Epithelial cell of prostate (primary cell): ENCODE measurements around the gene SPATA2L.

Source experiments
- DNase-seq: peaks from one replicate; pipeline ENCODE4 v3.0.0-alpha.2; 2011; ENCODE audit warnings: low read depth, low spot score
- H3K27ac ChIP-seq: fragments of 450-650 bp; 2 replicates; pipeline ENCODE4 v1.5.1; 2017; ENCODE audit warnings: mild to moderate bottlenecking

SPATA2L gene, protein sequence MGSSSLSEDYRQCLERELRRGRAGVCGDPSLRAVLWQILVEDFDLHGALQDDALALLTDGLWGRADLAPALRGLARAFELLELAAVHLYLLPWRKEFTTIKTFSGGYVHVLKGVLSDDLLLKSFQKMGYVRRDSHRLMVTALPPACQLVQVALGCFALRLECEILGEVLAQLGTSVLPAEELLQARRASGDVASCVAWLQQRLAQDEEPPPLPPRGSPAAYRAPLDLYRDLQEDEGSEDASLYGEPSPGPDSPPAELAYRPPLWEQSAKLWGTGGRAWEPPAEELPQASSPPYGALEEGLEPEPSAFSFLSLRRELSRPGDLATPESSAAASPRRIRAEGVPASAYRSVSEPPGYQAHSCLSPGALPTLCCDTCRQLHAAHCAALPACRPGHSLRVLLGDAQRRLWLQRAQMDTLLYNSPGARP

DNA sequence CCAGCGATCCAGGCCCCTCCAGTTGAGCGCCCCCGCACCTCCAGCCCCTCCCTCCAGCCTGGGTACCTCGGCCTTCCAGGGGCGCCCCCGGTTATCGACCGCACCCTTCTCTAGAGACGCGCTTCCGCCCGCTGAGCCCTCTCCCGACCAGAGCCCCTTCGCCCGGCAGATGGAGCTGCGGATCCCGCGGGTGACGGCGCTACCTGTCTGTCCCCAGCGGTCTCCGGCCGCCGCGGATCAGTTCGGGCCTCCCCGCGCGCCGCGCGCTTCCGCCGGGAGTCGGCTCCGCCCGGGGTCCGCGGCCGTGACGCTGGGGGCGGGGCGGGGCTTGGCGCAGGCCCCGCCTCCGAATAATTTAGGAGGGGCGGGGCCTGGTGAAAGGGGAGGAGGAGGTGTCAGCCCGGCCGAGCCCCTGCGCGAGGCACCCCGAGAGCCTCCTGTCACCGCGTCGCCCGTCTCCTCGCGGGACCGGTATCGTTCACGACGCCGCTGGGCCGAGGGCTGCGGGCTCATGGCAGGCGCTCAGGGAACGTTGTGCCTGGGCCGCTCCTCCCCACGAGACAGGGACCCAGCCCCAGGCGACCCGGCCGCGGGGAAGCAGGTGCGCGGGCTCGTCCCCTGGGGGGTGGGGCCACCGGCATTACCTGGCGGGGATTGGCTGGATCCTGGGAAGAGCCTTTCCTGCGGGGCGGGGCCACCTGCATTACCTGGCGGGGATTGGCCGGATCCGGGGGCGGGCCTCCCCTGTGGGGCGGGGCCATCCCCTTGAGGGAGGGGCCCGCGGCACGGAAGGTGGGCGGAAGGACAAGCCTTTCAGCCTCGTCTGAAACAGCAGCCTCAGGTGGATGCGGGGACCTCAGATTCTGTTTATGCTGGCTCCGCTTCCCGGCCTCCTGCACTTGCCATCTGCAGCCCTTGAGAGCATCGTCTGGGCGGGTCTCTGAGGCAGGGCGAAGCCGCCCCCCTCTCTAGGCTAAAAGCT, at the start of gene SPATA2L:
Gene SPATA2L, minus strand, starts transcription at position 281 of the 982 bp plus-strand sequence. CDS start 473 bp downstream, outside the sequence.
- peak within 1 kb of the TSS; percentile 74 for H3K27ac ChIP-seq
- DNase-seq, result peak; percentile 72

DNA sequence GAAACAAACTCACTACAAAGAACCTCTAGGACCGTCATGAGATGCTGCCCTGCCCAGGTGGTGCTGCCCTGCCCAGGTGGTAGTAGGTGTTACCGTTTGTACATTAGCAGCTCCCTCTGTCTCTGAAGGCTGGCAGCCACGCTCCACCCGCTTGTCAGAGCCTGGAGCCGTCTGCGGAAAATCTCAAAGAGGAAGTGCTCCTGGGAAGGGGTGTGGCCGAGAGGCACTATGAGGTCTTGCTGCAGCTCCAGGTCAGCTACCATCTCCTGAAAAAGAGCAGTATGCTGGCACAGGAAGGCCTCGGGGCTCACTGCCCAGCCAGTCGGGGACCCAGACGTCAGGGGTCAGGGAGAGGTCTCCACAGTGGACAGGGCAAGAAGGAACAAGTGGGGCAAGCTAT, 48.1 kb upstream of the SPATA2L start:
- H3K27ac ChIP-seq, result no peak overlapping the region
- no peak for DNase-seq

DNA sequence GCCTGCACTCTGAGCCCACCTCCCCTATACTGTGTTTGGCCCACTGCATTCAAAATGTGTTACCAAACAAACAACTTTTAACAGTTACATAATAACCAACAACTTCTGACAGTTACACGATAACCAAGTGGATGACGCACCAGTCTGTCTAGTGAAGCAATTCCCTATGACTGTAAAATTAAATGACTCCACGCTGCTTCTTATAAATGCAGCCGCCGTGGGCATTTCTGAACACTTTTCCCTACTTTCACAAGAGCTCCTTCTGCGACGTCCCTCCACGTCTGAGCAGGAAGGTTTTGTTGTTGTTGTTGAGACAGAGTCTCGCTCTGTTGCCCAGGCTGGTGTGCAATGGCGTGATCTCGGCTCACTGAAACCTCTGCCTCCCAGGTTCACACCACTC, 47.4 kb upstream of the SPATA2L start:
- no peak for DNase-seq
- H3K27ac ChIP-seq, result no peak overlapping the region

DNA sequence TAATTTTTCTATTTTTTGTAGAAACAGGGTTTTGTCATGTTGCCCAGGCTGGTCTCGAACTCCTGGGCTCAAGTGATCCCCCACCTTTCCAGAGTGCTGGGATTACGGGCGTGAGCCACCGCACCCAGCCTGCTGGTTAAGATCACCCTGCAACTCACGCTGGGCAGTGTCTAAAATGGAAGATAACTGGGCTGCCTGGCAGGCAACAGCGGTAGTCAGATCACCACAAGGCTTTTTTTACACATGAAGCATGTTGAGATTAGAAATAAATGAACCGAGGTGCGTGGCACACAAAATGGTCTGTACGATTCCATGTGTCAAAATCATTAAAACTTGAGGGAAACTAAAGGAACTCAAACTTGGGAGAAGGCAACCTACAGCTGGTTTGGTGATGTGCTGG, 46.6 kb upstream of the SPATA2L start:
- DNase-seq, result no peak

DNA sequence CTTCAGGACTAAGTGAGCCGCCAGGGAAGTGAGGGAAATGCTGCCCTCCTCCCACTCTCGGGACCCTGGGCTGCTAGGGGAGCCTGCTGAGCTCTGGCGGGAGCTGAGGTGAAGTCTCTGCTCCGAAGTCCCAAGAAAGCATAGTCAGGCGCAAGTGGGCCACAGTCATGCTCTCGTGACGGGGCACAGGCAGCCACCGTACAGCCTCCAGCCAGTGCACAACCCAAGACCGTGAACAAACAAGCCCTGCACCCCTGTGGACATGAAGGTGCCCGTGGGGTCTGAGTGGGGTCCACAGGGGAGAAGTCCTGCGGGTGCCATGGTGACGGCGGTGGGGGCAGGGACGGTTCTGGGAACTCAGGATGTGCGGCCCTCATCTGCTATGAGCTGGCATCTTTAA, 44.5 kb upstream of the SPATA2L start:
- H3K27ac ChIP-seq, result no peak overlapping the region
- DNase-seq, result no peak

More for the DNA sequence above, 46.6 kb upstream of the SPATA2L start:
- H3K27ac ChIP-seq, result no peak overlapping the region

DNA sequence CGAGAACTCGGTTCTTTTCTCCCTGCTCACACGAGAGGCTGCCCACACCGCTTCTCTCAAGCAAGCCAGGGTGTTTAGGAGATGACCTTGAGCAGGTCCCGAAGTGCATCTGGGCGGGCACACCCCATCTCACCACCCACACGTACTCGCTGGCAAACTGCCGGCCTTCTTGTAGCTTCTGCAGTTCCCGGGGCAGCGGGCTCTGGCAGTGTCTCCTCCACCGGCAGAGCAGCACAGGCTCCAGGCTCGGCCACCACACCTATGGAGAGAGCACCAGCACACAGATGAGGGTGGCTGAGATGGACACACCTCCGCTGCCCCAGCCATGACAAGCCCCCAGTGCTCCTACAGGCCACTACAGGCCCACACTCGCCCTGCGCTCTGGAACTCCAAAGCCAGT, 43.3 kb upstream of the SPATA2L start:
- no peak overlapping the region for H3K27ac ChIP-seq
- no peak for DNase-seq

DNA sequence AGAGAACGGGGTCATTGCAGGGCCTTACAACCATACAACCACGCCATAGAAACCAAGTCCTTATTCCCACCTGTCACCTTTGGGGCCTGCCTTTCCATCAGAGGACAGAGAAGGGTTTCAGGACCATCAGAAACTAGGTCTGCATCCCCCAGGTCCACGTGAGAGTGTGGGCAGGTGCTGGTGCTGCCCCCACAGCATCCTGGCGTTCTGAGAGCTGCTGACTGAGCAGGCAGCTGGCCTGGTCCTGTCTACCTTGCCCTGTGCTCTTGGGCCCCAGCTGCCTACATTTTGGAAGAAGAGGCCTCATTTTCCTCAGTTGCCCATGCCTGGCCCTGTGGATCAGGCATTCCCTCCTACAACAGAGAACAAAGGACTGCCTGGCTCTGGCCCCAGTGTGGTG, 41.4 kb upstream of the SPATA2L start:
- H3K27ac ChIP-seq, result no peak overlapping the region
- DNase-seq, result no peak

DNA sequence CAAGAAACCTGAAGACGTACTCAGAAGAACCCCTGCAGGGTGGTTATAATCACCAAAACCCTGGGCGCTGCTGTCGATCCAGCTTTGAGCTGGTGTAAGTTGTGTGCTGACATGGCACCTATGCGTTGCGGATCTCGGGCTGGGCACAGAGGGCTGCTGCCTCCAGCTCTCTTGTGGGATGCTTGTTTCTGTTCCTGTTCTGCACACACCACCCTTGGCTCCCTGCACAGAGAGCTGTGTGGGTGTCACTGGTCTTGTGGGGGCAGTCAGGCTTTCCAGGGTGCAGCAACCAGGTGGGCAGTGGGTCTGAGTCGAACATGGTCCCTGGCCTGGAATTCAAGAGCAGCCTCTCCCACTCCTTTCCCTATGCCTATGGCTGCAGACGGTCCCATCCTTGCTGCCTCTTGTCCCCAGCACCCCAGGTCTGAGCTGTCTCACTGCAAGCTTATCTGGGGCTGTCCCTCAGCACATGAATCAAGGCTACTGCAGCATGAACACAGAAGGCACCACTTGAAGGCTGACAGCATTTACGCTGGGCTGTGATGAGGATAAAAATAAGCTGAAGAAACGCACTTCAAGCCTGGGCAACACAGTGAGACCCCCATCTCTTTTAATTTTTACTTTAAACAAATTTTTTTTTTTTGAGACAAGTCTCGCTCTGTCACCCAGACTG, 40.0 kb upstream of the SPATA2L start:
- H3K27ac ChIP-seq, result no peak overlapping the region
- DNase-seq, result no peak

DNA sequence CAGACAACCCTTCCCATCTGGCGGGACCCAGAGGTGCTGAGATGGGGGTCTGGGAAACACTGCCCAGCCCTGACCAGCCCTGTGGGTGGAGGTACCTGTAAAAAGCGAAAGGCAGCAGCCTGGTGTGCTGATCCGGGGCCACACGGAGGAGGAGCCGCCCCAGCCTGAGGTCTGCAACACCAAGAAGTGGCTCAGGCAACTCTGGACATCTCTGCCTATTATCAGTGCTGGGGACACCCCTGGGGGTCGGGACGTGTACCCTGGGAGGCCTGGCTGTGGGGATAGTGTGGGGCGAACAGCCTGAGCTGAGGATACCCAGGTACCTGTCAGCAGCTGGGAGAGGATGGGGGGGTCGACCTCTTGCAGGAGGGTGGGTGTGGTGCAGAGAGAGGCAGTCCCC, 37.9 kb upstream of the SPATA2L start:
- no peak overlapping the region for H3K27ac ChIP-seq
- DNase-seq, result no peak

DNA sequence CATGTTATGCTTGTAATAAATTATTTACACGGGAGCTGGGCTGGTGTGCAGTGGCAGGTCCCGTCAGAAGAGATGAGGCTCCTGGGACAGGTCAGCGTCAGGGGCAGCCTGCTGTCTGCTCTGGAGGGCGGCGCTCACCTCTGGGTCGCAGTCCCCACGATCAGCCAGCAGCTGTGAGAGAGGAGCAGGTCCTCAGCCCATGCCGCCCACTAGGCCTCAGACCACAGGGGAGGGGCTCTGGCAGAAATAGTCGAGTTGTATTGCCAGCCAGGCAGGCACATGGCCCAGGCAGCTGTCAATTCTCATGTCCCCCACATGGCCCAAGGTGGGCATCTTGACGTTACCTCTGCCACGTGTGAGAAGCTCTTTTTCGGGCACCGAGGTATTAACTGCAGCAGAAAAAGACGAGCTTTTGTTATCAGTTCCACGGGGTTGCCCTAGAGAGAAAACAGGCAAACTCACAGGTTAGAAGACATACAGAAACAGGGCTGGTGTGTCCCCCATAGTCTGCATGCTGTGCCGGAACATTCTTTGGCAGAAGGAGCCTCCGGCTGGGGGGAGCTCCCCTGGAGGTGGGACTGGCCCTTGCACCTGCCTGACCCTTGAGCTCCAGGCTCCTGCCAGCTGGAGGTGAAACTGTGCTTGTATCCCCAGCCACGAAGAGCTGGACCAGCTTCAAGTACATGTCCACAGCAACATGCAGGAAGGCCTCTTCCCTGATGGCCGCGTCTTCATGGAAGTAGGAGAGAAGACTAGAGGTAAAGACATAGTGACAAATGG, 37.2 kb upstream of the SPATA2L start:
- no peak for DNase-seq
- H3K27ac ChIP-seq, result no peak overlapping the region

DNA sequence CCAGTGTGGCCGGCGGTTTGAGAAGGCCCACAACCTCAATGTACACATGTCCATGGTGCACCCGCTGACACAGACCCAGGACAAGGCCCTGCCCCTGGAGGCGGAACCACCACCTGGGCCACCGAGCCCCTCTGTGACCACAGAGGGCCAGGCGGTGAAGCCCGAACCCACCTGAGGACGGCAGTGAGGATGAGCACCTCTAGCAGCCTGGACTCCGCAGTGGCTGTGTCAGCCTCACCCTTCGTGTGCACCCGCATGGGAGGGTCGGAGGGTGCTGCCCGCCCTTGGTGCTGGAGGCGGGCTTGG, 36.5 kb upstream of the SPATA2L start:
- no peak for DNase-seq
- H3K27ac ChIP-seq, result no peak overlapping the region

DNA sequence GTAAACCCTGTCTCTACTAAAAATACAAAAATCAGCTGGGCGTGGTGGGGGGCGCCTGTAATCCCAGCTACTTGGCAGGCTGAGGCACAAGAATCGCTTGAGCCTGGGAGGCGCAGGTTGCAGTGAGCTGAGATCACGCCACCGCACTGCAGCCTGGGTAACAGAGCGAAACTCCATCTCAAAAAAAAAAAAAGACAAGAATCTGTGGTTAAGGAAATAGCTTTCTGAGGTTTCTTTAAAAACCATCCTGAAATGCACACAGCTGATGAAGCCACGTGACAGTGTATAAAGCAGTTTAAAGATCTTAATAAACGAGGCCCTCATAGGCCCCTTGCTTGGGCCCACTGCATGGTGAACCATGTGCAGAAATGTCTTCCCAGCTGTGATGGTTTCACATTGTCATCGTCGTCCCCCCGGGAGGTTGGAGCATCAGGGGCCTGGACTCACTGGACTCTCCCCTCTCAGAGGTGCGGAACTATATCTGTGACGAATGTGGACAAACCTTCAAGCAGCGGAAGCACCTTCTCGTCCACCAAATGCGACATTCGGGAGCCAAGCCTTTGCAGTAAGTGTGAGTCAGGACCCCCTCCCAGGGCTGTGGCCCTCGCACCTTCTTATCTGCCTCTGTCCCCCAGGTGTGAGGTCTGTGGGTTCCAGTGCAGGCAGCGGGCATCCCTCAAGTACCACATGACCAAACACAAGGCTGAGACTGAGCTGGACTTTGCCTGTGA, 36.0 kb upstream of the SPATA2L start:
- no peak for DNase-seq
- no peak overlapping the region for H3K27ac ChIP-seq

DNA sequence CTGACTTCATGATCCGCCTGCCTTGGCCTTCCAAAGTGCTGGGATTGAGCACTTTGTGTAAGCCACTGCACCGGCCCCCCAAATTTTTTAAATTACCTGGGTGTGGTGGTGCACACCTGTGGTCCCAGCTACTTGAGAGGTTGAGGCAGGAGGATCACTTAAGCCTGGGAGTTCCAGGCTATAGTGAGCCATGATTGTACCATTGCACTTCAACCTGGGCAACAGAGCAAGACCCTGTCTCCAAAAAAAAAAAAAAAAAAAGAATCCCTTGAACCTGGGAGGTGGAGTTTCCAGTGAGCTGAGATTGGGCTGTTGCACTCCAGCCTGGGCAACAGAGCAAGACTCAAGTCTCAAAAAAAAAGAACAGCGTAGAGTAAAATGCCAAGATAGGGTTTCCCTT, 35.0 kb upstream of the SPATA2L start:
- no peak overlapping the region for H3K27ac ChIP-seq

DNA sequence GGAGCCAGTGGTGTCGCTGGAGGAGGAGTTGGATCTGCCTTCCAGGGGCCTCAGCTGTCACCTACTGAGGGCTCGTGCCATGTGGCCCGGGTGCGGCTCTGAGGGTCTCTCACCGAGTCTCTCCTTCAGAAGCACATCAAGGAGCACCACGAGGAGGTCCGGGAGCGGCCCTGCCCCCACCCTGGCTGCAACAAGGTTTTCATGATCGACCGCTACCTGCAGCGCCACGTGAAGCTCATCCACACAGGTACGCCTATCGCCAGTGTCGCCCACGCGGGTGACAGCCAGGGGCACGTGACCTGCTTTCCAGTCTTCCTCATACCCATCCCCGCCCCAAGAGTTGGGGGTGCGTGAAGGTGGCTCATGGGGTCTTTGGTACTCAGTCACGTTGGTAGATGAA, 32.3 kb upstream of the SPATA2L start:
- DNase-seq, result no peak
- H3K27ac ChIP-seq, result no peak overlapping the region

More for the DNA sequence above, 35.0 kb upstream of the SPATA2L start:
- no peak for DNase-seq

DNA sequence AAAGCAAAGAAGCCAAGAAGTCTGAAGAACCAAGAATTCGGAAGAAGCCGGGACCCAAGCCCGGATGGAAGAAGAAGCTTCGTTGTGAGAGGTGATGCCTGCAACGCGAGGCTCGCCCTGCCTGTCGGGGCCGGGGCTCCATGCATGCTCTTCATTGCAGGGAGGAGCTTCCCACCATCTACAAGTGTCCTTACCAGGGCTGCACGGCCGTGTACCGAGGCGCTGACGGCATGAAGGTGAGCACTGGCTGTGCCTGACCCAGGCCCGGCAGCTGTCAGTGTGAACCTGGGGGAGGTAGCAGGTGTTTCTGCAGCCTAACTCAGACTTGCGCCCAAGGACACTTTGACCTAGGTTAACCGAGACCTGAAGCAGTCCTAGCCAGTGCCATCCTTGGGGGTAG, 31.8 kb upstream of the SPATA2L start:
- no peak overlapping the region for H3K27ac ChIP-seq

DNA sequence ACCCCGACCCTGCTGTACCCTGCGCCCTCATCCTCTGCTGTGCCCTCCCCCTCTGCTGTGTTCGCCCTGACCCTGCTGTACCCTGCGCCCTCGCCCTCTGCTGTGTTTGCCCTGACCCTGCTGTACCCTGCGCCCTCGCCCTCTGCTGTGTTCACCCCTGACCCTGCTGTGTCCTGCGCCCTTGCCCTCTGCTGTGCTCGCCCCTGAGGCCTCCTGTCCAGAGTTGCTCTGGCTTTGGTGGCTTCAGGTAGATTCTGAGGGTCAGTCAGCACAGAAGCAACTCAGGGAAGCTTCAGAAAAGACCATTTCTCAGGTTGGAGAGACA, 31.4 kb upstream of the SPATA2L start:
- no peak overlapping the region for H3K27ac ChIP-seq
- no peak for DNase-seq

More for the DNA sequence above, 31.8 kb upstream of the SPATA2L start:
- no peak for DNase-seq

DNA sequence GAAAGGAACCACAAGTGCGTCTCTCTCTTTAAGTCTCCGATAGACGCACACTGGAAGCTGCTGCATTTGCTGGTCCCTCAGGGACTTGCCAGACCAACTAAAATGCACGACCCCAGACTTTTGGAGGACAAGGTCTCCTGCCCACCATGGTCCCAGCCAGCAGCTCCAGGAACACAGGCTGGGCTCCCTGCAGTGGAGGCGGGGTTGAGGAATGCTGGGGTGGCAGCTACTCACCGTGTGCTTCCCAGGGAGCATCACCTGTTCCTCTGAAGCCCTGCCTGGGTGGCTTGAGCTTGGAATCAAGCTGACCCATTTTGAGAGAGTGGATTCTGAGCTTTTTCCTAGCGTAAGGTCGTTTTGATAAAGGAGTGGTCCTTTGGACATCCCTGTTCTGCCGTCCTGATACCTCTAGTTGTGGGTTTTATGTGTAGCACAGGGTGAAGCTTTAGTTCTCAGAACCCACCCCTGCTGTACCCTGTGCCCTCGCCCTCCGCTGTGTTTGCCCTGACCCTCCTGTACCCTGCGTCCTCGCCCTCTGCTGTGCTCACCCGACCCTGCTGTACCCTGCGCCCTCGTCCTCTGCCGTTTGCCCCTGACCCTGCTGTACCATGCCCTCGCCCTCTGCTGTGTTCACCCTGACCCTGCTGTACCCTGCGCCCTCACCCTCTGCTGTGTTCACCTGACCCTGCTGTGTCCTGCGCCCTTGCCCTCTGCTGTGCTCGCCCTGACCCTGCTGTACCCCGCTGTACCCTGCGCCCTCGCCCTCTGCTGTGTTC, 30.8 kb upstream of the SPATA2L start:
- H3K27ac ChIP-seq, result no peak overlapping the region
- DNase-seq, result no peak

DNA sequence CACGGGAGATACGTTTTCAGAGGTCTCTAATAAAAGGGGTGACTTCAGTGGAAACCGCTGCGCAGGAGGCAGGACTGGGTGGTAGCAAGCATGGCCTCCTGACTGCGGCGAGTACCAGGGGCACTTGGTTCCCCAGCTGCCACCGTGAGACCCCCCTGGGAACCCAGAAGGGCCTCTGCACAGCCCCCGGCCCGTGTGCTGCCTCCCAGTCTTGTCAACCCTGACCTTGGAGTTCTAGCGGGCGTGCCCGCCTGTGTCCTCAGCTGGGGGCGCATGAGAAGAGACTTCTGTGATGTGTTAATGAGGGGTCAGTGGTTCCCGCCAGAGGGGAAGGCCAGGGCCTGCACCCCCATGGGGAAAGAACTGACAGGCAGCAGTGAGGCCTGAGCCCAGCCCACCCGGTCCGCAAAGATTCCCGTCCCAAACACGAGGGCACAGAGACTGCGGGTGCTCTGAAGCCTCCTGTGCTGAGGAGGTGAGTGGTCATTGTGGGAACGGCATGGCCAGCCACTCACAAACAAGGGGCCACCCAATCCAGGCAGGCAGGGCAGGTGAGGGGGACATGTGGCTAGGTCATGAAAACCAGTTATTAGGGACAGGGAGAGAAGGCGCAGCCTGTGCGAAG, 29.2 kb upstream of the SPATA2L start:
- H3K27ac ChIP-seq, result no peak overlapping the region
- DNase-seq, result no peak
